ENCODE data around the gene PARK7. TPM values are rescaled to one million over a fixed set of nuclear protein-coding genes. Genes with fewer than 3 reads are reported as not detected.

PARK7 gene
- total RNA-seq, 2 experiments from 2014 or later = 294 to 390 TPM

- Mint-ChIP-seq H3K27ac (no peak overlapping the region), H3K9me3 (ENCODE audit: low read depth) (no peaks in the 10 kb centered on the region), H3K27me3 (no peaks in the 10 kb centered on the region), H3K36me3 (ENCODE audit: low read depth) (peaks cover 62% of the 10 kb centered on the region), H3K4me3 (no peak overlapping the region), H3K4me1 (peaks cover 5% of the 10 kb centered on the region)
- intact Hi-C loops (cut with DNase I, micrococcal nuclease) = no loop called here
- ChIA-PET POLR2A (no interaction called here), CTCF (interaction anchor here (0.6 to 3.5 kb wide), 6 partner anchors 9 to 1065 kb away, joined by 3 to 9 read pairs (median 4); no protein-coding TSS in a partner anchor)
- DNase-seq = no peak
- ATAC-seq = no peak
These were observed 21.7 kb downstream of the PARK7 start for GRCh38 chr1:7983086-7983778.

- no peak overlapping the region for H3K27ac Mint-ChIP-seq
- DNase-seq (no peak), ATAC-seq (no peak)
- POLR2A ChIA-PET = no interaction called here
- H3K4me1 Mint-ChIP-seq = peaks cover 5% of the 10 kb centered on the region
- CTCF ChIA-PET = interaction anchor here (0.6 to 3.5 kb wide), 6 partner anchors 9 to 338 kb away, joined by 3 to 14 read pairs (median 4); no protein-coding TSS in a partner anchor
- no peaks in the 10 kb centered on the region for H3K27me3 Mint-ChIP-seq
- intact Hi-C loops (cut with DNase I, micrococcal nuclease) = no loop called here
- peaks cover 63% of the 10 kb centered on the region for H3K36me3 Mint-ChIP-seq (ENCODE audit: low read depth)
- H3K9me3 Mint-ChIP-seq (ENCODE audit: low read depth) = no peaks in the 10 kb centered on the region
- H3K4me3 Mint-ChIP-seq = no peak overlapping the region
These were observed 23.3 kb downstream of the PARK7 start for GRCh38 chr1:7984811-7985210.

GRCh38 chr1:7985851-7986612 lies 24.5 kb downstream of the PARK7 start:
- Mint-ChIP-seq H3K36me3 (ENCODE audit: low read depth) (peaks cover 69% of the 10 kb centered on the region), H3K4me1 (peaks cover 5% of the 10 kb centered on the region), H3K9me3 (ENCODE audit: low read depth) (peaks cover 3% of the 10 kb centered on the region), H3K27me3 (no peaks in the 10 kb centered on the region), H3K4me3 (no peak overlapping the region), H3K27ac (no peak overlapping the region)
- POLR2A ChIA-PET = interaction anchor here (0.5 kb wide), 1 partner anchor 11 kb away, joined by 8 read pairs; no protein-coding TSS in a partner anchor
- ATAC-seq (no peak), DNase-seq (no peak)
- intact Hi-C loops (cut with DNase I, micrococcal nuclease) = no loop called here
- CTCF ChIA-PET = interaction anchor here (0.8 to 2.9 kb wide), 2 partner anchors 10 to 11 kb away, joined by 3 to 14 read pairs; no protein-coding TSS in a partner anchor

GRCh38 chr1:7987528-7987927 lies 26.0 kb downstream of the PARK7 start:
- CTCF ChIA-PET = interaction anchor here (1.5 to 2.2 kb wide), 2 partner anchors 13 to 28 kb away, joined by 4 to 9 read pairs; no protein-coding TSS in a partner anchor

GRCh38 chr1:7988576-7988975 lies 27.1 kb downstream of the PARK7 start:
- no peaks in the 10 kb centered on the region for H3K27me3 Mint-ChIP-seq
- POLR2A ChIA-PET = no interaction called here
- intact Hi-C loops (cut with DNase I, micrococcal nuclease) = no loop called here
- no peaks in the 10 kb centered on the region for H3K4me1 Mint-ChIP-seq
- no peak for ATAC-seq
- peaks cover 60% of the 10 kb centered on the region for H3K36me3 Mint-ChIP-seq (ENCODE audit: low read depth)
- no peak overlapping the region for H3K4me3 Mint-ChIP-seq
- H3K9me3 Mint-ChIP-seq (ENCODE audit: low read depth) = peaks cover 3% of the 10 kb centered on the region
- CTCF ChIA-PET = interaction anchor here (0.7 to 2.2 kb wide), 3 partner anchors 14 to 246 kb away, joined by 3 to 9 read pairs (median 4); no protein-coding TSS in a partner anchor
- no peak overlapping the region for H3K27ac Mint-ChIP-seq
- DNase-seq = no peak

More at GRCh38 chr1:7987528-7987927, 26.0 kb downstream of the PARK7 start:
- no peaks in the 10 kb centered on the region for H3K27me3 Mint-ChIP-seq
- POLR2A ChIA-PET = no interaction called here
- no peak for DNase-seq
- H3K4me1 Mint-ChIP-seq = peaks cover under 1% of the 10 kb centered on the region
- H3K27ac Mint-ChIP-seq = no peak overlapping the region
- no peak for ATAC-seq
- intact Hi-C loops (cut with DNase I, micrococcal nuclease) = no loop called here
- no peak overlapping the region for H3K4me3 Mint-ChIP-seq
- H3K9me3 Mint-ChIP-seq (ENCODE audit: low read depth) = peaks cover 3% of the 10 kb centered on the region
- peaks cover 64% of the 10 kb centered on the region for H3K36me3 Mint-ChIP-seq (ENCODE audit: low read depth)

GRCh38 chr1:7989762-7990428 lies 28.4 kb downstream of the PARK7 start:
- DNase-seq = no peak
- CTCF ChIA-PET = no interaction called here
- POLR2A ChIA-PET = no interaction called here
- intact Hi-C loops (cut with DNase I, micrococcal nuclease) = no loop called here
- no peak for ATAC-seq
- peaks cover 55% of the 10 kb centered on the region for H3K36me3 Mint-ChIP-seq (ENCODE audit: low read depth)
- H3K4me3 Mint-ChIP-seq = no peak overlapping the region
- H3K27ac Mint-ChIP-seq = no peak overlapping the region
- peaks cover 3% of the 10 kb centered on the region for H3K9me3 Mint-ChIP-seq (ENCODE audit: low read depth)
- H3K27me3 Mint-ChIP-seq = no peaks in the 10 kb centered on the region
- peaks cover 4% of the 10 kb centered on the region for H3K4me1 Mint-ChIP-seq

- DNase-seq (no peak), ATAC-seq (no peak)
- no peak overlapping the region for H3K27ac Mint-ChIP-seq
- ChIA-PET POLR2A (no interaction called here), CTCF (no interaction called here)
- H3K4me1 Mint-ChIP-seq = peaks cover 4% of the 10 kb centered on the region
- intact Hi-C loops (cut with DNase I, micrococcal nuclease) = no loop called here
- H3K36me3 Mint-ChIP-seq (ENCODE audit: low read depth) = peaks cover 39% of the 10 kb centered on the region
- H3K4me3 Mint-ChIP-seq = no peak overlapping the region
- peaks cover 3% of the 10 kb centered on the region for H3K9me3 Mint-ChIP-seq (ENCODE audit: low read depth)
- no peaks in the 10 kb centered on the region for H3K27me3 Mint-ChIP-seq
These were observed 30.3 kb downstream of the PARK7 start for GRCh38 chr1:7991504-7992440.

GRCh38 chr1:7992885-7993284 lies 31.4 kb downstream of the PARK7 start:
- Mint-ChIP-seq H3K27me3 (no peaks in the 10 kb centered on the region), H3K9me3 (ENCODE audit: low read depth) (peaks cover 3% of the 10 kb centered on the region), H3K4me1 (peaks cover 4% of the 10 kb centered on the region), H3K36me3 (ENCODE audit: low read depth) (peaks cover 32% of the 10 kb centered on the region), H3K4me3 (no peak overlapping the region), H3K27ac (no peak overlapping the region)
- ChIA-PET CTCF (interaction anchor here (0.7 to 1.5 kb wide), 2 partner anchors 23 to 153 kb away, joined by 3 read pairs; no protein-coding TSS in a partner anchor), POLR2A (no interaction called here)
- ATAC-seq (no peak), DNase-seq (no peak)
- intact Hi-C loops (cut with DNase I, micrococcal nuclease) = no loop called here

GRCh38 chr1:7993593-7994479 lies 32.3 kb downstream of the PARK7 start:
- Mint-ChIP-seq H3K36me3 (ENCODE audit: low read depth) (peaks cover 31% of the 10 kb centered on the region), H3K4me3 (no peak overlapping the region), H3K4me1 (peaks cover 4% of the 10 kb centered on the region), H3K27ac (peak overlapping the region; percentile 34), H3K27me3 (no peaks in the 10 kb centered on the region), H3K9me3 (ENCODE audit: low read depth) (peaks cover 3% of the 10 kb centered on the region)
- CTCF ChIA-PET = interaction anchor here (0.7 to 1.5 kb wide), 2 partner anchors 19 to 22 kb away, joined by 3 read pairs; no protein-coding TSS in a partner anchor
- POLR2A ChIA-PET = no interaction called here
- DNase-seq (no peak), ATAC-seq (no peak)
- intact Hi-C loops (cut with DNase I, micrococcal nuclease) = no loop called here

- intact Hi-C loops (cut with DNase I, micrococcal nuclease) = no loop called here
- CTCF ChIA-PET = interaction anchor here (0.9 kb wide), 1 partner anchor 20 kb away, joined by 3 read pairs; no protein-coding TSS in a partner anchor
- H3K27ac Mint-ChIP-seq = no peak overlapping the region
- H3K4me1 Mint-ChIP-seq = peaks cover 4% of the 10 kb centered on the region
- H3K9me3 Mint-ChIP-seq (ENCODE audit: low read depth) = peaks cover 3% of the 10 kb centered on the region
- DNase-seq (no peak), ATAC-seq (no peak)
- POLR2A ChIA-PET = no interaction called here
- no peaks in the 10 kb centered on the region for H3K27me3 Mint-ChIP-seq
- H3K4me3 Mint-ChIP-seq = no peak overlapping the region
- H3K36me3 Mint-ChIP-seq (ENCODE audit: low read depth) = peaks cover 24% of the 10 kb centered on the region
These were observed 33.3 kb downstream of the PARK7 start for GRCh38 chr1:7994827-7995226.

Data from activated CD4-positive, alpha-beta T cell treated with anti-CD3 and anti-CD28 coated beads for 36 hours (primary cell).